Measurements from ENCODE around the gene FIP1L1. TPM values are rescaled to one million over a fixed set of nuclear protein-coding genes. Genes with fewer than 3 reads are reported as not detected.

FIP1L1 gene
- total and polyA plus RNA-seq, 2 of the 13 experiments (the other 11 are each of a cell fraction or from before 2014, with no cell fraction given) = 14.9 to 69.4 TPM

DNA sequence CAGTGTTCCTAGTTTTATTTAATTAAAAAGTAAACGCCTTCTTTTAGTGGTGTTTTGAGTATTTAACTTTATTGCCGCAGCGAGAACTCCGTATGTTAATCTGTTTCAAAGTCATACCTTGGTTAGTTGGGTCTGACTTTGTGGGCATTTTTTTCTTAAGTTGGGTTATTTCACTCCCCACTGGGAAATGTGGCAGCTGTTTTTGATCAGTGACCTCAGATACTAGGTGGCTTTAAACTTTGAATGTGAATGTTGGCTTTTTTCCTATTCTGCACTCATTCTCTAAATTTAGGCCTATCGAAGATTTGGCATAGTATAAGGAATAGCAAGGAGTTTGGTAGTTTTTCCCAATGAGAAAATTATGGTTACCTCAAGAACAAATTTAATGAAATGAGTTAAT, 85.9 kb downstream of the FIP1L1 start:
- no peak overlapping the region for H3K4me3 ChIP-seq (replicated peaks in 1 of 3; ENCODE audit: insufficient read depth in 1 of 3, low read depth in 2 of 3, low read length in 3 of 3)
- no peak overlapping the region for H3K9ac ChIP-seq (ENCODE audit: insufficient read depth, low read depth, low read length)
- 89% methylated on average over 5 of the region's 5 CpGs for WGBS (ENCODE audit: low lambda C conversion rate)
- no peaks in the 10 kb centered on the region for H3K79me2 ChIP-seq (ENCODE audit: insufficient read depth, low read length)
- no peaks in the 10 kb centered on the region for H3K9me3 ChIP-seq (ENCODE audit: low read length)
- in situ Hi-C loops (cut with HindIII; ENCODE audit: extremely low pct_ligation_motif_present, low pct_unique_long_range_greater_than_20kb) = no loop called here
- no peak for TF ChIP-seq HMGXB3 (CRISPR knock-in tag; IDR thresholded peaks at IDR 0.05; ENCODE audit: borderline replicate concordance)
- no peak for TF ChIP-seq SIN3B (IDR thresholded peaks at IDR 0.05; ENCODE audit: low read length)
- no peak for TF ChIP-seq PBX3 (CRISPR knock-in tag; IDR thresholded peaks at IDR 0.05; ENCODE audit: borderline replicate concordance)
- no peak for TF ChIP-seq MATR3 (CRISPR knock-in tag; IDR thresholded peaks at IDR 0.05)
- TF ChIP-seq, protein P1, sequence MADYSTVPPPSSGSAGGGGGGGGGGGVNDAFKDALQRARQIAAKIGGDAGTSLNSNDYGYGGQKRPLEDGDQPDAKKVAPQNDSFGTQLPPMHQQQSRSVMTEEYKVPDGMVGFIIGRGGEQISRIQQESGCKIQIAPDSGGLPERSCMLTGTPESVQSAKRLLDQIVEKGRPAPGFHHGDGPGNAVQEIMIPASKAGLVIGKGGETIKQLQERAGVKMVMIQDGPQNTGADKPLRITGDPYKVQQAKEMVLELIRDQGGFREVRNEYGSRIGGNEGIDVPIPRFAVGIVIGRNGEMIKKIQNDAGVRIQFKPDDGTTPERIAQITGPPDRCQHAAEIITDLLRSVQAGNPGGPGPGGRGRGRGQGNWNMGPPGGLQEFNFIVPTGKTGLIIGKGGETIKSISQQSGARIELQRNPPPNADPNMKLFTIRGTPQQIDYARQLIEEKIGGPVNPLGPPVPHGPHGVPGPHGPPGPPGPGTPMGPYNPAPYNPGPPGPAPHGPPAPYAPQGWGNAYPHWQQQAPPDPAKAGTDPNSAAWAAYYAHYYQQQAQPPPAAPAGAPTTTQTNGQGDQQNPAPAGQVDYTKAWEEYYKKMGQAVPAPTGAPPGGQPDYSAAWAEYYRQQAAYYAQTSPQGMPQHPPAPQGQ (CRISPR knock-in tag; IDR thresholded peaks at IDR 0.05; ENCODE audit: borderline replicate concordance) = no peak
- no peak for TF ChIP-seq ZNF629 (CRISPR knock-in tag; conservative IDR thresholded peaks at IDR 0.05)
- no peak for TF ChIP-seq STAT5B (CRISPR knock-in tag; IDR thresholded peaks at IDR 0.05)
- TF ChIP-seq, protein P2, sequence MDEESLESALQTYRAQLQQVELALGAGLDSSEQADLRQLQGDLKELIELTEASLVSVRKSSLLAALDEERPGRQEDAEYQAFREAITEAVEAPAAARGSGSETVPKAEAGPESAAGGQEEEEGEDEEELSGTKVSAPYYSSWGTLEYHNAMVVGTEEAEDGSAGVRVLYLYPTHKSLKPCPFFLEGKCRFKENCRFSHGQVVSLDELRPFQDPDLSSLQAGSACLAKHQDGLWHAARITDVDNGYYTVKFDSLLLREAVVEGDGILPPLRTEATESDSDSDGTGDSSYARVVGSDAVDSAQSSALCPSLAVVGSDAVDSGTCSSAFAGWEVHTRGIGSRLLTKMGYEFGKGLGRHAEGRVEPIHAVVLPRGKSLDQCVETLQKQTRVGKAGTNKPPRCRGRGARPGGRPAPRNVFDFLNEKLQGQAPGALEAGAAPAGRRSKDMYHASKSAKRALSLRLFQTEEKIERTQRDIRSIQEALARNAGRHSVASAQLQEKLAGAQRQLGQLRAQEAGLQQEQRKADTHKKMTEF (CRISPR knock-in tag; IDR thresholded peaks at IDR 0.05) = no peak
- FAIRE-seq (no peak), DNase-seq (ENCODE audit: low spot score) (no peak), ATAC-seq (no peak)
- H3K36me3 ChIP-seq (replicated peaks in 1 of 2; ENCODE audit: control insufficient read depth in 1 of 2, insufficient read depth in 2 of 2, low read length in 2 of 2) = peaks cover 2 to 13% of the 10 kb centered on the region in 2 experiments; a peak in 4 of 5 replicates
- intact Hi-C loops (cut with micrococcal nuclease; ENCODE audit: unreplicated experiment) = no loop called here
- H2AFZ ChIP-seq (ENCODE audit: low read length) = no peak overlapping the region
- H4K20me1 ChIP-seq (ENCODE audit: insufficient read depth, low read length) = peaks cover 3% of the 10 kb centered on the region
- ChIA-PET CTCF (ENCODE audit: low intra/inter-chr PET ratio, low total read pairs) (no interaction called here), POLR2A (no interaction called here)
- no peak overlapping the region for H3K27ac ChIP-seq (ENCODE audit: extremely low read length, insufficient read depth, low read length)
- no peaks in the 10 kb centered on the region for H3K27me3 ChIP-seq (ENCODE audit: control insufficient read depth in 1 of 2, insufficient read depth in 2 of 2, low read length in 2 of 2)
- no TSS peak for BruUV-seq (replicated peaks)
- no peak overlapping the region for H3K4me2 ChIP-seq (ENCODE audit: low read depth, low read length)
- peaks cover 13% of the 10 kb centered on the region for H3K4me1 ChIP-seq (ENCODE audit: insufficient read depth, low read length)
